ENCODE data around the gene SNRNP40.
A peak's percentile ranks its signal among the peaks of the same experiment; 100 is the strongest.
"Not testable (repeated sequence)": the region's sequence is repeated elsewhere in the genome, so short reads cannot be mapped to it uniquely, and the experiment has no call there.

The SNRNP40 gene

GRCh38 chr1:31302709-31303441 lies 6.3 kb upstream of the SNRNP40 start:
- no peak for TF ChIP-seq CTCF (conservative IDR thresholded peaks at IDR 0.05)
- H3K27ac ChIP-seq = no peak overlapping the region

- TF ChIP-seq CTCF (conservative IDR thresholded peaks at IDR 0.05) = no peak
- no peak overlapping the region for H3K27ac ChIP-seq
Observed at GRCh38 chr1:31300193-31300592, 3.6 kb upstream of the SNRNP40 start.

GRCh38 chr1:31299365-31299764 lies 2.8 kb upstream of the SNRNP40 start:
- H3K27ac ChIP-seq = no peak overlapping the region
- no peak for TF ChIP-seq CTCF (conservative IDR thresholded peaks at IDR 0.05)

- peak overlapping the region; percentile 85 for H3K27ac ChIP-seq
- no peak for TF ChIP-seq CTCF (conservative IDR thresholded peaks at IDR 0.05)
Observed at GRCh38 chr1:31297277-31298247, 974 bp upstream of the SNRNP40 start.

GRCh38 chr1:31295874-31296485 lies 608 bp downstream of the SNRNP40 start:
- no peak for TF ChIP-seq CTCF (conservative IDR thresholded peaks at IDR 0.05)
- H3K27ac ChIP-seq = peak overlapping the region; percentile 85

- no peak for TF ChIP-seq CTCF (conservative IDR thresholded peaks at IDR 0.05)
- no peak overlapping the region for H3K27ac ChIP-seq
Observed at GRCh38 chr1:31289021-31289420, 7.6 kb downstream of the SNRNP40 start.

- H3K27ac ChIP-seq = not testable (repeated sequence)
Observed at GRCh38 chr1:31287791-31288190, 8.8 kb downstream of the SNRNP40 start.

- H3K27ac ChIP-seq = 0 out of 2 replicates have a peak overlapping the region, but pooled peaks have one; percentile 5
Observed at GRCh38 chr1:31282426-31282825, 14.2 kb downstream of the SNRNP40 start.

Measured in VCaP (cell line).